ENCODE measurements around the gene CHMP1B. TPM values are rescaled to one million over a fixed set of nuclear protein-coding genes. Genes with fewer than 3 reads are reported as not detected.

The CHMP1B gene
- total RNA-seq, 4 donors from 2014 or later, result 61.3 to 83.2 (median 76.5) TPM

DNA sequence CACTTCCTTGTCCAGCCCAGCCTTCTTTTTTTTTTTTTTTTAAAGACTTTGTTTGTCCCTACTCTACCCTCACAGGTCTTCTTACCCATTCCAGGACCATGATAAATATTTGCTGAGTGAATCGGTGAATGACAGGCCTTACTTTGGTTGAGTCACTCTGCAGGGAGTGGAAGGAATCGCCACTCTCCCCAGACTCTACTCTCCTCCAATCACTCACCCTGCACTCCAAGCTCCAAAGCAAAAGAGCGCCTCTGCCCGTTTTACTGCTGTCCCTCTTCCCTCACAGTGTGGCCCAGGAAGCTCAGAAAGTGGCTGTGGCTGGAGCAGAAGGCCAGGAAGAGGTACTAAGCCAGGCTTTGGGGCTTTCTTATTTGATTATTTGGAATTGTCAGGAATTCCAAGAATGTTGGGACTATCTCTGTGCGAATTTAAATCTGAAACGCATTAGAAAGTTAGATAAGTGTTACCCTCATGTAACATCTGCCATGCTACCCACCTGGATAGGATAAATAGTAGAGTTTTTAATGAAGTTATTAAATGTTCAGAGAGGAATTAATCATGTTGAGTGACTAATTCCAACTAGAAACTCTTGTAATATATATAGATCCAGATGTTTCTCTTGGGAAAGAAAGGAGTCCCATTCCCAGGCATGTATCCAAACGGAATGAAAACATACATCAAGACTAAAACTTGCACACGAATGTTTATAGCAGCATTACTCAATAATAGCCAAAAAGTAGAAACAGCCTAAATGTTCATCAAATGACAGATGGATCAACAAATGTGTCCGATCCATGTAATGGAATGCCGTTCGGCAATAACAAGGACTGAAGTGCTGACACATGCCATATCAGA lies 43.0 kb upstream of the CHMP1B start:
- no peak for DNase-seq (ENCODE audit: low spot score in 2 of 2)
- H3K4me3 ChIP-seq (ENCODE audit: low read depth, poor library complexity, severe bottlenecking), result no peak overlapping the region
- 69 to 70% methylated on average over 11 of the region's 11 CpGs for WGBS, 2 donors
- TF ChIP-seq, protein P1, sequence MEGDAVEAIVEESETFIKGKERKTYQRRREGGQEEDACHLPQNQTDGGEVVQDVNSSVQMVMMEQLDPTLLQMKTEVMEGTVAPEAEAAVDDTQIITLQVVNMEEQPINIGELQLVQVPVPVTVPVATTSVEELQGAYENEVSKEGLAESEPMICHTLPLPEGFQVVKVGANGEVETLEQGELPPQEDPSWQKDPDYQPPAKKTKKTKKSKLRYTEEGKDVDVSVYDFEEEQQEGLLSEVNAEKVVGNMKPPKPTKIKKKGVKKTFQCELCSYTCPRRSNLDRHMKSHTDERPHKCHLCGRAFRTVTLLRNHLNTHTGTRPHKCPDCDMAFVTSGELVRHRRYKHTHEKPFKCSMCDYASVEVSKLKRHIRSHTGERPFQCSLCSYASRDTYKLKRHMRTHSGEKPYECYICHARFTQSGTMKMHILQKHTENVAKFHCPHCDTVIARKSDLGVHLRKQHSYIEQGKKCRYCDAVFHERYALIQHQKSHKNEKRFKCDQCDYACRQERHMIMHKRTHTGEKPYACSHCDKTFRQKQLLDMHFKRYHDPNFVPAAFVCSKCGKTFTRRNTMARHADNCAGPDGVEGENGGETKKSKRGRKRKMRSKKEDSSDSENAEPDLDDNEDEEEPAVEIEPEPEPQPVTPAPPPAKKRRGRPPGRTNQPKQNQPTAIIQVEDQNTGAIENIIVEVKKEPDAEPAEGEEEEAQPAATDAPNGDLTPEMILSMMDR (IDR thresholded peaks at IDR 0.05), result no peak
- no peak for TF ChIP-seq POLR2A (IDR thresholded peaks at IDR 0.05)
- intact Hi-C loops (cut with DNase I; ENCODE audit: low total_unique reads), result no loop called here

GRCh38 chr18:11809895-11810294 lies 41.3 kb upstream of the CHMP1B start:
- intact Hi-C loops (cut with DNase I; ENCODE audit: low total_unique reads), result no loop called here
- TF ChIP-seq POLR2A (IDR thresholded peaks at IDR 0.05), result no peak
- TF ChIP-seq, protein P1 (IDR thresholded peaks at IDR 0.05), result no peak
- H3K4me3 ChIP-seq (ENCODE audit: low read depth, poor library complexity, severe bottlenecking), result no peak overlapping the region
- 93 to 96% methylated on average over 6 of the region's 6 CpGs for WGBS, 2 donors
- no peak for DNase-seq (ENCODE audit: low spot score in 2 of 2)

DNA sequence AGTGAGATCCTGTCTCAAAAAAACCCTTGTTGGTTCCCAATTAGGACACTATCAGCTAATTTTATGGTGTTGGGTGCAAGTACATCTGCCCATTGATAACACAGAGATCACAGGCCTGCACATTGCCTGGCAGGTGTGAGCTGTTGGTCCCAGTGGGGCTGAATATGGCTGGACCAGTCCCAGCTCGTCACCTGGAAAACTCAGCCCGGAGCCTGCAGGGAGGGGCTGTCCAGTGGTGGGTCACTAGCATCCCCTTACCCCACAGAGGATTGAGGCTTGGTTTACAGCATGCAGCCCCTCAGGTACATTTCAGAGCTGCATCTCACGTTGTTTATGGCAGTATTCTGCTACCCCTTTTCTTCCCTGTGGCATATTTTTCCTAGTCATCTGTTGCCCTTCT lies 40.8 kb upstream of the CHMP1B start:
- 85 to 87% methylated on average over 1 to 3 of the region's 3 CpGs for WGBS, 2 donors
- no peak for DNase-seq (ENCODE audit: low spot score in 2 of 2)
- intact Hi-C loops (cut with DNase I; ENCODE audit: low total_unique reads), result no loop called here
- H3K4me3 ChIP-seq (ENCODE audit: low read depth, poor library complexity, severe bottlenecking), result no peak overlapping the region
- TF ChIP-seq, protein P1 (IDR thresholded peaks at IDR 0.05), result no peak
- TF ChIP-seq POLR2A (IDR thresholded peaks at IDR 0.05), result no peak

DNA sequence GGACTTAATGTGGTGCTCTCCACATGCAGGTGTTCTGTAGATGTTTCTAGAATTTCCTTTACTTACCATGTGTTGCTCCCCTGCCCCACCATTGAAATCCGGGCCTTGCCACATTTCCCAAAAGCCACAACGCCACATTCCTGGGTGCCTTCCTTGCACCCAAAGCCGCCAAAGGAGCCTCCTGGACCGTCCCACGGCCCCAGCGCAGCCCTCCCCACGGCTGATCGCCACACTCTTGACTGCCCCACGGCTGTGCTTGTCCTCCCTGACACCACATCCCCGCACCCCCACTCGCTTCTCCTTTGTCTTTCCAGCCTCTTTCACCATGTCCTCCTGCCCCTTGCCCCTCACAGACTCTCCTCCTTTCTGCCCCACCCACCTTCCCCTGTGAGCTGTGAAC lies 40.2 kb upstream of the CHMP1B start:
- H3K4me3 ChIP-seq (ENCODE audit: low read depth, poor library complexity, severe bottlenecking), result no peak overlapping the region
- 91 to 92% methylated on average over 11 of the region's 11 CpGs for WGBS, 2 donors
- DNase-seq (ENCODE audit: low spot score in 2 of 2), result no peak
- intact Hi-C loops (cut with DNase I; ENCODE audit: low total_unique reads), result no loop called here
- TF ChIP-seq, protein P1 (IDR thresholded peaks at IDR 0.05), result no peak
- TF ChIP-seq POLR2A (IDR thresholded peaks at IDR 0.05), result no peak

DNA sequence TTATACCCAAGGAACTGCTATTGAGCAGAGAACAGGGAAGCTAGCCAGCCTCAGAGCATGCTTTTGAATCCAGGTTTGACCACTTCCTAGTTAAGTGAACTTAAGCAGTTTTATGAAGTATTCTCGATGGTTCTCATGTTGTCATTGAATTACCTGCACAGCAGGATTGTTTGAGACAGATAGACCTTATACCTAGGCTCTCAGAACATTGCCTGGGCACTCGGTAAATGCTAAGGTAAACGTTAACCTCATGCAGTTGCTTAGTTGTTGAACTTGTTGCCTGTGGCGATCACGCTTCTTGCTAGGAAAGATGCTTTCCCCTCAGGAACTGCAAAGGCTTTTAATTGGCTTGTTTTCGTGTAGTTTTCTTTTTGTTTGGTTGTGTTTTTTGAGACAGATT lies 34.0 kb upstream of the CHMP1B start:
- no peak for DNase-seq (ENCODE audit: low spot score in 2 of 2)
- TF ChIP-seq, protein P1 (IDR thresholded peaks at IDR 0.05), result no peak
- no peak for TF ChIP-seq POLR2A (IDR thresholded peaks at IDR 0.05)
- 78 to 82% methylated on average over 6 of the region's 6 CpGs for WGBS, 2 donors
- no peak overlapping the region for H3K4me3 ChIP-seq (ENCODE audit: low read depth, poor library complexity, severe bottlenecking)
- intact Hi-C loops (cut with DNase I; ENCODE audit: low total_unique reads), result no loop called here
